Left cardiac atrium (tissue), 2 donors: ENCODE results near the gene LOX. TPM values are rescaled to one million over a fixed set of nuclear protein-coding genes. Genes with fewer than 3 reads are reported as not detected.

ENCODE experiments used
- total RNA-seq, 2 donors: library from RNA; stranded (reverse); fragmentation: NEBNext Ultra II Directional; extraction: Animal tissue kit (Norgen Biotek cat#: 25700); gene quantifications; one replicate each; pipeline ENCODE4 v1.2.1, GENCODE V29; 2021
- donor health status: DM: no; HTN: yes; CAD: no; lungs with severe emphysema.
- donor health status: DM: yes; HTN: yes; CAD: no.

The LOX gene
- total RNA-seq, 2 donors from 2014 or later, result 19.2 to 25.2 TPM

Other genes starting within 250 kb of the LOX start
- not detected for gene FTMT, start 226.4 kb downstream of the LOX start, total RNA-seq
- 10 to 100 TPM in 1 of 2 donors, 1 to 10 TPM in 1; 8.7 to 10.5 TPM for gene SRFBP1, start 116.3 kb downstream of the LOX start, total RNA-seq
- under 1 TPM in 1 of 2 donors, not detected in 1; 0.16 TPM for gene ZNF474, start 51.3 kb upstream of the LOX start, total RNA-seq
- 1 to 10 TPM; 2.9 to 3.2 TPM for gene SNCAIP, start 234.0 kb upstream of the LOX start, total RNA-seq